Karpas-422 (cell line): ENCODE data around the gene CCSAP. TPM values are rescaled to one million over a fixed set of nuclear protein-coding genes. Genes with fewer than 3 reads are reported as not detected.
"Not testable (repeated sequence)": the region's sequence is repeated elsewhere in the genome, so short reads cannot be mapped to it uniquely, and the experiment has no call there.

Source experiments
- DNase-seq: peaks from one replicate; pipeline ENCODE4 v3.0.0-alpha.2; 2015
- H2AFZ ChIP-seq: fragments of 200-600 bp; sonication (generic); 2 replicates; pipeline ENCODE4 v1.6.1; 2014; ENCODE audit warnings: antibody characterized with exemption, low read length, mixed read lengths
- H3K27ac ChIP-seq: fragments of 200-600 bp; sonication (generic); 2 replicates; pipeline ENCODE4 v1.5.1; 2014; ENCODE audit warnings: mild to moderate bottlenecking, low read length, moderate library complexity
- H3K27me3 ChIP-seq: fragments of 200-600 bp; sonication (generic); 2 replicates; pipeline ENCODE4 v1.6.1; 2014; ENCODE audit warnings: low read length, mixed read lengths
- H3K36me3 ChIP-seq: fragments of 200-600 bp; sonication (generic); 2 replicates; pipeline ENCODE4 v1.6.1; 2014; ENCODE audit warnings: low read length, mixed read lengths; ENCODE audit not compliant: insufficient read depth
- H3K4me1 ChIP-seq: fragments of 200-600 bp; sonication (generic); 2 replicates; pipeline ENCODE4 v1.6.1; 2014; ENCODE audit warnings: mild to moderate bottlenecking, low read length, mixed read lengths
- H3K4me2 ChIP-seq: fragments of 200-600 bp; sonication (generic); 2 replicates; pipeline ENCODE4 v1.6.1; 2014; ENCODE audit warnings: low read length, low read depth, mild to moderate bottlenecking; ENCODE audit not compliant: poor library complexity, severe bottlenecking
- H3K4me3 ChIP-seq: fragments of 200-600 bp; sonication (generic); 2 replicates; pipeline ENCODE4 v1.5.1; 2014; ENCODE audit warnings: mild to moderate bottlenecking, antibody characterized with exemption, low read length, mixed read lengths
- H3K79me2 ChIP-seq: fragments of 200-600 bp; sonication (generic); 2 replicates; pipeline ENCODE4 v1.6.1; 2014; ENCODE audit warnings: mild to moderate bottlenecking, low read length, mixed read lengths
- H3K9ac ChIP-seq: fragments of 200-600 bp; sonication (generic); 2 replicates; pipeline ENCODE4 v1.6.0; 2014; ENCODE audit warnings: low read length
- H3K9me2 ChIP-seq: fragments of 200-600 bp; sonication (generic), shearing (Covaris generic); replicated peaks from 2 replicates; pipeline ENCODE4 v1.6.0; 2014; ENCODE audit warnings: mild to moderate bottlenecking, low read length, moderate library complexity; ENCODE audit not compliant: insufficient read depth
- H3K9me3 ChIP-seq: fragments of 300-700, 200-600 bp; sonication (generic); 2 replicates; pipeline ENCODE4 v1.6.1; 2014; ENCODE audit warnings: low read length, mixed read lengths
- H4K20me1 ChIP-seq: fragments of 200-600 bp; sonication (generic); 2 replicates; pipeline ENCODE4 v1.6.1; 2014; ENCODE audit warnings: mild to moderate bottlenecking, antibody characterized with exemption, low read length, low read depth; ENCODE audit not compliant: insufficient read depth
- total RNA-seq: library from RNA; depleted of rRNA; stranded (reverse); fragments of >200 nt; shearing (Covaris generic); gene quantifications from 2 replicates; pipeline ENCODE4 v1.2.3, GENCODE V29; 2014; ENCODE audit warnings: low replicate concordance

The CCSAP gene
- total RNA-seq, 1 experiment from 2014 or later: 1.8 TPM

DNA sequence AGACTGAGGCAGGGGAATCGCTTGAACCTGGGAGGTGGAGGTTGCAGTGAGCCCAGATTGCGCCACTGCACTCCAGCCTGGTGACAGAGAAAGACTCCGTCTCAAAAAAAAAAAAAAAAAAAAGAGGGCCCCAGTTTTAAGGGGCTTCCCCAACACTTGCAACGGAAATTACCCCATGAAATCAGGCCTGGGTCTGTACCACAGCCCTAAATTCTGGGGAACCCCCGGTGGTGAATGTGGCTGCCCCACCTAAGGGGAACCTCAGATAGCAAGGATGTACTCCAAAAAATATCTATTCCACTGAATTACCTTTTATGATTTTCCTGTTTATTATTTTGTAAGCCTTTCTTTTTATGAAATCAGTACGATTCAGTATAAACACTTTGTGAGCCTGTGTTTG lies 15.1 kb downstream of the CCSAP start:
- not testable (repeated sequence) for H3K9me3 ChIP-seq, H3K4me2 ChIP-seq, H2AFZ ChIP-seq, H4K20me1 ChIP-seq, H3K9me2 ChIP-seq, DNase-seq, H3K27ac ChIP-seq, H3K27me3 ChIP-seq, H3K79me2 ChIP-seq, H3K9ac ChIP-seq, H3K4me3 ChIP-seq, H3K4me1 ChIP-seq, H3K36me3 ChIP-seq

DNA sequence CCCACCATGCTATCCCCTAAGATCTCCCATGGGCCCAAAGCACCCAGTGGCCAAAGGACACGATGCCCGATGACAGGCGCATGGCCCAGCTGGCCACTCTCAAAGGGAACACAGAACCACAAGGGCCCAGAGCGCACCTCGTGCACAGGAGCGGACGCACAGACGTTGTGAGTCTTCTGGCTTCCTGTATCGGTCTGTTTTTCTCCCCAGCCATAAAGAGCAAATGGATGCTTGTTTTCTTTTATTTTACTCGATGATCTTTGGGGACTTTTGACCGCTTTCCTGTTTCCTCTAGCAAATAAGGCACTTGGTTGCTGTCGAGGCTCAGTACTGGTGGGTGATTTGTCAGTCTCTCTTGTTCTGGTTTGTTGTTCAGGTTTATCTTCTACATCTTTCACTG lies 16.2 kb downstream of the CCSAP start:
- no peaks in the 10 kb centered on the region for H4K20me1 ChIP-seq
- H3K9ac ChIP-seq: no peak overlapping the region
- H3K79me2 ChIP-seq: no peaks in the 10 kb centered on the region
- H3K27ac ChIP-seq: no peak overlapping the region
- no peaks in the 10 kb centered on the region for H3K27me3 ChIP-seq
- H3K9me2 ChIP-seq: no peaks in the 10 kb centered on the region
- H3K36me3 ChIP-seq: no peaks in the 10 kb centered on the region
- H3K9me3 ChIP-seq: no peaks in the 10 kb centered on the region
- H2AFZ ChIP-seq: no peak overlapping the region
- no peak overlapping the region for H3K4me2 ChIP-seq
- DNase-seq: no peak
- H3K4me1 ChIP-seq: no peaks in the 10 kb centered on the region
- H3K4me3 ChIP-seq: no peak overlapping the region

DNA sequence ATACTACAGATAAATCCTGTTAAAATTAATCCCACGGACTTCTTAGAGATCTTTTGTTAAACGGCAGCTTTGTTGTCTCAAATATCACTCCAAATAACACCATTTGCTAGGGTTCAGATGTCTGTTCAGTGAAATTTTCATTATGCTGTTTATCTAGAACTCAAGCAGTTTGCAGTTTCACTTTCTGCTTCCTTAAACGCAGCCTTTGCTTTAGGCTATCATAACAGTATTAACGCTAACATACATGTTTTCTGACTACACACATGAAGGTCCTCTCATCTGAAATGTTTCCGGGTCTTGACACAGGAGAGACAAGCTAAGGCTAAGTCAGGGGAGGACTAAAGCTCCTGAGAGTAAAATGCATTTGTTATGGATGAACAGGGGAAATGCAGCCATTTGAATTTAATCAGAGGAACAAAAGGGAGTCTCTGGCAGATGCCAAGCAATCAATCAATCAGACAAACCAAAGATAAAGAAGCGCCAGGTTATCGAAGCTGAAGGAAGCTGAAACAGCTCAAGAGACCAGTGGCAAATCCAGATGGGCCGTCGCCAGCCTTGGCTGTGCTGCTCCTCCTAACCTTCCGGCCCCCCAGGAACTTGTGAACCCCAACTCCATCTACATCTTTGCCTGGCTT lies 16.9 kb downstream of the CCSAP start:
- H3K4me1 ChIP-seq: no peaks in the 10 kb centered on the region
- H4K20me1 ChIP-seq: no peaks in the 10 kb centered on the region
- H3K9me2 ChIP-seq: no peaks in the 10 kb centered on the region
- no peak overlapping the region for H3K27ac ChIP-seq
- H3K9me3 ChIP-seq: no peaks in the 10 kb centered on the region
- no peaks in the 10 kb centered on the region for H3K79me2 ChIP-seq
- no peaks in the 10 kb centered on the region for H3K36me3 ChIP-seq
- H3K4me2 ChIP-seq: no peak overlapping the region
- H3K4me3 ChIP-seq: no peak overlapping the region
- H3K9ac ChIP-seq: no peak overlapping the region
- no peaks in the 10 kb centered on the region for H3K27me3 ChIP-seq
- no peak for DNase-seq
- no peak overlapping the region for H2AFZ ChIP-seq

DNA sequence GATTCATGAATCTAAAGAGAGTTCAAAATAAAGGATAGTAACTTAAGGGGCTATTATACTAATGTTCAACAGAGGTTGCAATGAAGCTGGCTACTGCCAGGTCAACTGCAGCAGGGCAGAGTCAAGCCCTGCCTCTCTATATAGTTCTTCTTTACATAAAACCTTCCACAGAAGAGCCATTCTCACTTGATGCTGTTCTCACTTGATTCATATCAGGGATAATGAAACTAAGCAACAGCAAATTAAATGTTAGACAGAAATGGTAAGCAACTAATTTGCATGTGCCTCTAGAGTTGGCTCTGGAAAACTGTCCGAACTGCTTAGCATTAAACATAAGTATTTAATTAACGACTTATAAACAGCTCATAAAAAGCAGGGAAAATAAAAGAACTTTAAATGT lies 17.4 kb downstream of the CCSAP start:
- no peak overlapping the region for H3K27ac ChIP-seq
- H2AFZ ChIP-seq: no peak overlapping the region
- no peak overlapping the region for H3K4me2 ChIP-seq
- H3K4me3 ChIP-seq: no peak overlapping the region
- no peak for DNase-seq
- H3K9me2 ChIP-seq: no peaks in the 10 kb centered on the region
- no peak overlapping the region for H3K9ac ChIP-seq
- no peaks in the 10 kb centered on the region for H3K79me2 ChIP-seq
- no peaks in the 10 kb centered on the region for H4K20me1 ChIP-seq
- H3K27me3 ChIP-seq: no peaks in the 10 kb centered on the region
- no peaks in the 10 kb centered on the region for H3K36me3 ChIP-seq
- H3K9me3 ChIP-seq: no peaks in the 10 kb centered on the region
- no peaks in the 10 kb centered on the region for H3K4me1 ChIP-seq

DNA sequence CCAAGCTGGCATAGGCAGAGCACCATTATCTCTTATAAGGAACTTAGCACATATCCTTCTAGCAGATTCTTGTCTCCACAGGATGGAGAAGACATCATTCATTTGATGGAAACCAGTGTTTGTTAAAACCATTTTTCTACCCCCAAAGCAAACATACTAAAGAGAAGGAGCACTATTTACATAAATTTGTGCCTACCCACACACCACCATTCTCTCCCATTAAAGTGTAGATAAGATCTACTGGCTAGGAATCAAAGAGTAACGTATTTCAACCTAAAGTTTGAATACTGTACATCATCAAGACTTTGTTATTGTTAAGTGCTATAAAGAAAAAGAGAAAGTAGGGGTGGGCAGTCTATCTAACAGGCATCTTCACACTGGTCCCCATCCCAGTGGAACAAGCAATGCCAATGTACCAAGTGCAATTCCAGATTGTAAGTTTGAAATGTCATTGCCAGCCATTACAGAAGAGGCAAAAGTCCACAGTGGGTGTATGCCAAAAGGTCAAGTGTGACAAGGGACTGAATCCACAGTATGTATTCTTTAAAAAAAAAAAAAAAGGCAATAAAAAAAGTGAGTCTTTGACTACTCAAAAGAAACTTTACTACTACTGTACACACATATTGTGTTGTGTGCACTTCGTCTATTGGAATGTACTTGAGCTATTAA lies 18.8 kb downstream of the CCSAP start:
- Histone ChIP-seq H4K20me1 (no peaks in the 10 kb centered on the region), H3K27ac (no peak overlapping the region), H3K27me3 (no peaks in the 10 kb centered on the region), H2AFZ (no peak overlapping the region), H3K9me3 (no peaks in the 10 kb centered on the region), H3K4me3 (no peak overlapping the region), H3K4me2 (no peak overlapping the region), H3K79me2 (no peaks in the 10 kb centered on the region), H3K4me1 (no peaks in the 10 kb centered on the region), H3K9me2 (no peaks in the 10 kb centered on the region), H3K36me3 (no peaks in the 10 kb centered on the region), H3K9ac (no peak overlapping the region)
- DNase-seq: no peak

DNA sequence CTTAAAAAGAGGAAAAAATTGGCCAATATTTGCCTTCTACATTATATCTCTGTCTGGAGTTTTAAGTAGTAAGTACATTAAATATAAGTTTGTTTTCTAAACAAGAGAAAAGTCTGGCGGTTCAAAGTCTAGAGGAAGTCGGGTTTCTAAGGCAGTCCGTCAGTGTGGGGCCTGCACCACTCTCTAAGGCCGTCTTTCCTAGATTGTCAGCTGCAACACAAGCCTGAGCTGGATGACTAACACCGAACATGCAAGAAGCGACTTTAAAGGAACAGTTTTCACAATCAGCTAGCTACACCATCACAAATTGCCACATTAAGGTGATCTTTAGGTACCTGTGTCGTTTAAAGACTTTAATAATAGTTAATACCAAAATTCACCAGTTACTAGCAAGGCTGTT lies 19.6 kb downstream of the CCSAP start:
- Histone ChIP-seq H3K4me1 (no peaks in the 10 kb centered on the region), H4K20me1 (no peaks in the 10 kb centered on the region), H3K9me2 (no peaks in the 10 kb centered on the region), H3K9ac (no peak overlapping the region), H2AFZ (no peak overlapping the region), H3K4me3 (no peak overlapping the region), H3K27me3 (no peaks in the 10 kb centered on the region), H3K9me3 (no peaks in the 10 kb centered on the region), H3K4me2 (no peak overlapping the region), H3K27ac (no peak overlapping the region), H3K36me3 (no peaks in the 10 kb centered on the region), H3K79me2 (no peaks in the 10 kb centered on the region)
- no peak for DNase-seq

DNA sequence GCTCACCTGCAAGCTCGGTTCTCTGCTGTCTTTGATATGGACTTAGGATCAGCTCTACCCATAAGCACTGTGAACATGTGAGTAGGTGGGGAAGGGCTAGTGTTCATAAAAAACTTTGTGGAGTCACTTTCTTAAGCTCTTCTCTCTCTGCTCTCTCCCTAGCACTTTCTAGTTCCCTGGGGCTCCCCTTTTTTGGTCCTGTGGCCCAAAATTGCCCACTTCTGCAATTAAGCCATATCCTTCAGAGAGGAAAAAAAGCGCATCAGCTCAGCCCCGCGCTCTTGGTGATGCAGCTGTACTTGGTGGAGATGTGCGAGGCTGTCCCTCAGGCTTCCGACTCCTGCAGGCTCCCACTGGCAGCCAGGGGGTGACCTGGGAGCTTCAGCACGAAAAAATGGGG lies 23.4 kb downstream of the CCSAP start:
- Histone ChIP-seq H3K9ac (no peak overlapping the region), H3K36me3 (no peaks in the 10 kb centered on the region), H3K9me3 (no peaks in the 10 kb centered on the region), H3K27ac (no peak overlapping the region), H3K4me3 (no peak overlapping the region), H3K4me2 (no peak overlapping the region), H3K27me3 (no peaks in the 10 kb centered on the region), H4K20me1 (no peaks in the 10 kb centered on the region), H3K9me2 (no peaks in the 10 kb centered on the region), H3K4me1 (no peaks in the 10 kb centered on the region), H3K79me2 (no peaks in the 10 kb centered on the region), H2AFZ (no peak overlapping the region)
- DNase-seq: no peak

DNA sequence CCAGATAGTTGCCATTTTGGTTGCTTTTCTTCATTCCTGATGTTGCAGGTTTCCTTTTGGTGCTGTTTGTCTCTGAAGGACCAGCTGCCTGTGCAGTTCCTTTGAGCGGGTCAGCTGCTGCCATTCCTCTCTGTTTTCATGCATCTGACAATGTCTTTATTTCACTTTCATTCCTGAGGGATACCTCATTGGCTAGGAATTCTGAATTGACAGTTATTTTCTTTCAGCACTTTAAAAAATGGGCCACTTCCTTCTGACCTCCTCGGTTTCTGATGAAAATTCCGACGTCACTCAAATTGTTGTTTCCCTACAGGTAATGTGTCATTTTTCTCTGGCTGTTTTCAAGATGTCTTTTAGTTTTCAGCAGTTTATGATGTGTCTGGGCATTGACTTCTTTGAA lies 24.8 kb downstream of the CCSAP start:
- Histone ChIP-seq H3K27me3 (no peaks in the 10 kb centered on the region), H3K9me3 (no peaks in the 10 kb centered on the region), H3K4me3 (no peak overlapping the region), H3K27ac (no peak overlapping the region), H3K79me2 (no peaks in the 10 kb centered on the region), H4K20me1 (no peaks in the 10 kb centered on the region), H3K4me2 (no peak overlapping the region), H3K4me1 (no peaks in the 10 kb centered on the region), H3K9ac (no peak overlapping the region), H2AFZ (no peak overlapping the region), H3K9me2 (no peaks in the 10 kb centered on the region), H3K36me3 (no peaks in the 10 kb centered on the region)
- DNase-seq: no peak
